ENCODE results near the gene SESN1. TPM values are rescaled to one million over a fixed set of nuclear protein-coding genes. Genes with fewer than 3 reads are reported as not detected.

SESN1 gene
- total RNA-seq, 6 donors from 2014 or later = 26.4 to 71.2 (median 31.3) TPM

DNA sequence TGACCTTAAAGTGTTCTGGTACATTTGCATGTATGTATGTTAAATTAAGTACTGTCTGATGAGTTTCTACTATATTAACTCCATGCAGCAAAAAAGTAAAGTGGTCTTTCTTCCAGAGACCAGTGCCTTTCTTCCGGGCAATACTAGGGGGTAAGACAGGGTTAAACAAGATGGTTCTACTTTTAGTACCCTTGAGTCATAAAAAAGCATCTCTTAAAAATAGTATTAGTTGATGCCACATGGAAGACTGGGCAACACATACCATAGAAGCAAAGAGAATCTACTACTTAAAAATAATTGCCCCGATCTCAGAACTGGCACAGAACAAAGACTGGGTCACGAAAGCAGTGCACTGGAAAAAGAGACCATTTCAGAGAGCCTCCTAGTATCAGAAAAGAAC, 66.2 kb downstream of the SESN1 start:
- Histone ChIP-seq H3K27ac (no peak overlapping the region), H3K36me3 (no peaks in the 10 kb centered on the region), H3K9me3 (no peaks in the 10 kb centered on the region), H3K4me1 (no peaks in the 10 kb centered on the region), H3K4me3 (no peak overlapping the region), H3K27me3 (no peaks in the 10 kb centered on the region)
- DNase-seq = no peak
- WGBS, 2 donors = 98 to 100% methylated on average over 3 of the region's 3 CpGs
- no peak for ATAC-seq (ENCODE audit: low FRiP score in 2 of 2)
- no peak for TF ChIP-seq EP300 (IDR thresholded peaks at IDR 0.05)
- TF ChIP-seq POLR2AphosphoS5 (IDR thresholded peaks at IDR 0.05) = no peak
- TF ChIP-seq, protein P1, sequence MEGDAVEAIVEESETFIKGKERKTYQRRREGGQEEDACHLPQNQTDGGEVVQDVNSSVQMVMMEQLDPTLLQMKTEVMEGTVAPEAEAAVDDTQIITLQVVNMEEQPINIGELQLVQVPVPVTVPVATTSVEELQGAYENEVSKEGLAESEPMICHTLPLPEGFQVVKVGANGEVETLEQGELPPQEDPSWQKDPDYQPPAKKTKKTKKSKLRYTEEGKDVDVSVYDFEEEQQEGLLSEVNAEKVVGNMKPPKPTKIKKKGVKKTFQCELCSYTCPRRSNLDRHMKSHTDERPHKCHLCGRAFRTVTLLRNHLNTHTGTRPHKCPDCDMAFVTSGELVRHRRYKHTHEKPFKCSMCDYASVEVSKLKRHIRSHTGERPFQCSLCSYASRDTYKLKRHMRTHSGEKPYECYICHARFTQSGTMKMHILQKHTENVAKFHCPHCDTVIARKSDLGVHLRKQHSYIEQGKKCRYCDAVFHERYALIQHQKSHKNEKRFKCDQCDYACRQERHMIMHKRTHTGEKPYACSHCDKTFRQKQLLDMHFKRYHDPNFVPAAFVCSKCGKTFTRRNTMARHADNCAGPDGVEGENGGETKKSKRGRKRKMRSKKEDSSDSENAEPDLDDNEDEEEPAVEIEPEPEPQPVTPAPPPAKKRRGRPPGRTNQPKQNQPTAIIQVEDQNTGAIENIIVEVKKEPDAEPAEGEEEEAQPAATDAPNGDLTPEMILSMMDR (IDR thresholded peaks at IDR 0.05) = no peak
- no peak for TF ChIP-seq POLR2A (IDR thresholded peaks at IDR 0.05)

DNA sequence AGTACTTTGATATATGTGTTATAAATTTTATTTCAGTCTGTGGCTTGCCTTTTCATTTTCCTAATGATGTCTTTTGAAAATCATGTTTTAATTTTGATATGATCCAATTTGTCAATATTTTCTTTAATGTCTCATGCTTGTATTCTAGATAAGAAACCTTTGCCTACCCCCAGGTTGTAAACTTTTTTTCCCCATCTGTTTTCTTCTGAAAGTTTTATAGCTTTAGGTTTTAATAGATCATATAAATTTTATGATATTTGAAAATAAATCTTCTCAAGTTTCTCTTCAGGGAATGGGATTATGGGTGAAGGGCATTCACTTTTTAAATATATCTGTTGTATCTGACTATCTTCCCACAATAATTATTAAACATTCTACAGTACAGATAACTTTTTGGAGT, 66.7 kb downstream of the SESN1 start:
- no peak overlapping the region for H3K27ac ChIP-seq

DNA sequence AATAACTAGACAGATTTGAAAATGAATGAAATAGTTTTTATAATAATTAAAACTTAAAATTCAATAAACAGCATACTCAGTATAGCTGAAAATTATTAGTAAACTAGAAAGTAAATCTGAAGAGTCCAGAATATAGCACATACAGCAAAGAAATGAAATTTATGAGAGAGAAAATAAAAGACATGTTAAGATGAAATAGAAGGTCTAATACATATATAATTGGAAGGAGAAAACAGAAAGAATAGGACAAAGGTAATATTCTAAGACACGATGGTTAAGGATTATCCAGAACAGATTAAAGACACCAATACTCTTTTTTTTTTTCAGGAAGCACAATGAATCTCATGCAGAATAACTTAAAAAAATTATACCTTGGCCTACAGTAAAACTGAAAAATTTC, 69.0 kb downstream of the SESN1 start:
- Histone ChIP-seq H3K9me3 (no peaks in the 10 kb centered on the region), H3K36me3 (no peaks in the 10 kb centered on the region), H3K27me3 (no peaks in the 10 kb centered on the region), H3K27ac (no peak overlapping the region), H3K4me1 (no peaks in the 10 kb centered on the region), H3K4me3 (no peak overlapping the region)
- WGBS, 2 donors = 97 to 100% methylated on average over 1 of the region's 1 CpG
- no peak for TF ChIP-seq POLR2AphosphoS5 (IDR thresholded peaks at IDR 0.05)
- TF ChIP-seq, protein P1 (IDR thresholded peaks at IDR 0.05) = no peak
- TF ChIP-seq EP300 (IDR thresholded peaks at IDR 0.05) = no peak
- TF ChIP-seq POLR2A (IDR thresholded peaks at IDR 0.05) = no peak
- ATAC-seq (ENCODE audit: low FRiP score in 2 of 2) = no peak
- no peak for DNase-seq

More for the DNA sequence above, 66.7 kb downstream of the SESN1 start:
- Histone ChIP-seq H3K27me3 (no peaks in the 10 kb centered on the region), H3K4me1 (no peaks in the 10 kb centered on the region), H3K9me3 (no peaks in the 10 kb centered on the region), H3K36me3 (no peaks in the 10 kb centered on the region), H3K4me3 (no peak overlapping the region)
- ATAC-seq (ENCODE audit: low FRiP score in 2 of 2) = no peak
- TF ChIP-seq EP300 (IDR thresholded peaks at IDR 0.05) = no peak
- no peak for DNase-seq

DNA sequence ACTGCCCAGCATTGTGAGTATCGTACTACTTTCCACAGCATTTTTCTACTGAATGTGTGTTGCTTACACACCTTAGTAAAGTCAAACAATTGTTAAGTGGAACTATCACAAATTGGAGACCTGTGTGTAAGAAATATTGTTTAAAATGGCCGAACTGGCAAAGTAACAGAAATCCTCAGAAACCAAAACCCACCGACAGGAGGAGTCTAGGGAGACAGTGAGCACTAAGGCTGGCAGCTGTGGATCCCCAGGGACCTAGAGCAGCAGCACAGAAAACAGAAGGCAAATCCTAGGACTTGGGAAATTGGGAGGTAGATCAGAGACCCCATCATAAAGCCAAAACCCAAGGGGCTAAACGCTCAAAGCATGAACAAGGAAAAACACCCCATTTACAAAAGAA, 69.9 kb downstream of the SESN1 start:
- 89 to 91% methylated on average over 4 of the region's 4 CpGs for WGBS, 2 donors

DNA sequence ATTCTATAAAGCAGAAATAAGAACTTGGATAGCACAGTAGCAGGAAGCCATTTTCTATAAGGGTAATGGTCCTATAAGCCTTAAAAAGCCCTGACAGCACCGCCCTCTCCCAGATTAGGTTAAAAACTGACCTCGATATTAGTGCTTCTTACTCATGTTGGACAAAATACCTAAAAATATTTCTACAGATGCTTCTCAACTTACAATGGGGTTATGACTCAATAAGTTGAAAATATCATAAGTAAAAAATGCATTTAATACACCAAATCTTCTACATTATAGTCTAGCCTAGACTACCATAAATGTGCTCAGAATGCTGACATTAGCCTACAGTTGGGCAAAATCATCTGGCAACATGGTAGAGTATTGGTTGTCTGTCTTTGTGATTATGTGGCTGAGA, 70.3 kb downstream of the SESN1 start:
- no peak for TF ChIP-seq POLR2AphosphoS5 (IDR thresholded peaks at IDR 0.05)
- TF ChIP-seq EP300 (IDR thresholded peaks at IDR 0.05) = no peak
- no peak for TF ChIP-seq POLR2A (IDR thresholded peaks at IDR 0.05)
- TF ChIP-seq, protein P1 (IDR thresholded peaks at IDR 0.05) = no peak
- peaks cover 0 to 3% (median 1%) of the 10 kb centered on the region in 4 donors for H3K4me1 ChIP-seq

More for the DNA sequence above, 69.9 kb downstream of the SESN1 start:
- Histone ChIP-seq H3K27ac (no peak overlapping the region), H3K4me1 (peaks cover 0 to 3% (median 1%) of the 10 kb centered on the region in 4 donors), H3K4me3 (no peak overlapping the region), H3K9me3 (no peaks in the 10 kb centered on the region), H3K27me3 (no peaks in the 10 kb centered on the region), H3K36me3 (no peaks in the 10 kb centered on the region)
- TF ChIP-seq, protein P1 (IDR thresholded peaks at IDR 0.05) = no peak
- TF ChIP-seq POLR2A (IDR thresholded peaks at IDR 0.05) (no peak), POLR2AphosphoS5 (IDR thresholded peaks at IDR 0.05) (no peak), EP300 (IDR thresholded peaks at IDR 0.05) (no peak)
- no peak for ATAC-seq (ENCODE audit: low FRiP score in 2 of 2)
- DNase-seq = no peak

More for the DNA sequence above, 70.3 kb downstream of the SESN1 start:
- Histone ChIP-seq H3K4me3 (no peak overlapping the region), H3K36me3 (no peaks in the 10 kb centered on the region), H3K27me3 (no peaks in the 10 kb centered on the region), H3K27ac (no peak overlapping the region), H3K9me3 (no peaks in the 10 kb centered on the region)
- DNase-seq = no peak
- ATAC-seq (ENCODE audit: low FRiP score in 2 of 2) = no peak
- WGBS, 2 donors = 94 to 97% methylated on average over 2 of the region's 2 CpGs

All from upper lobe of left lung (tissue), 6 donors.